Prostate gland (tissue), 2 donors: ENCODE data around the gene RGS7.

Experiments
- CTCF ChIP-seq, 4 experiments: fragments of 200-600 bp in 2 of 4; fragments of 450-650 bp in 2 of 4; sonication (generic) in 2 of 4; IDR thresholded peaks; 1 replicate in 3 of 4; 2 replicates in 1 of 4; pipeline ENCODE4 v1.5.1; 2016 to 2019; ENCODE audit warnings: antibody characterized with exemption in 4 of 4, mild to moderate bottlenecking in 2 of 4, moderate library complexity in 2 of 4
- POLR2A ChIP-seq: fragments of 450-650 bp; IDR thresholded peaks from one replicate; pipeline ENCODE4 v1.6.1; 2016; ENCODE audit warnings: antibody characterized with exemption, mild to moderate bottlenecking
- POLR2AphosphoS5 ChIP-seq: sonication (generic); formaldehyde crosslinking; IDR thresholded peaks from one replicate; pipeline ENCODE4 v1.6.1; 2017; ENCODE audit warnings: antibody characterized with exemption

GRCh38 chr1:240947438-240948224 lies 409.4 kb downstream of the RGS7 start:
- no peak for TF ChIP-seq CTCF (IDR thresholded peaks at IDR 0.05)
- no peak for TF ChIP-seq POLR2A
- TF ChIP-seq POLR2AphosphoS5, result no peak
